ENCODE results near the gene GDI1. TPM values are rescaled to one million over a fixed set of nuclear protein-coding genes. Genes with fewer than 3 reads are reported as not detected.

GDI1 gene
- total and polyA plus RNA-seq, 12 donors = 85.6 to 287 (median 113) TPM

DNA sequence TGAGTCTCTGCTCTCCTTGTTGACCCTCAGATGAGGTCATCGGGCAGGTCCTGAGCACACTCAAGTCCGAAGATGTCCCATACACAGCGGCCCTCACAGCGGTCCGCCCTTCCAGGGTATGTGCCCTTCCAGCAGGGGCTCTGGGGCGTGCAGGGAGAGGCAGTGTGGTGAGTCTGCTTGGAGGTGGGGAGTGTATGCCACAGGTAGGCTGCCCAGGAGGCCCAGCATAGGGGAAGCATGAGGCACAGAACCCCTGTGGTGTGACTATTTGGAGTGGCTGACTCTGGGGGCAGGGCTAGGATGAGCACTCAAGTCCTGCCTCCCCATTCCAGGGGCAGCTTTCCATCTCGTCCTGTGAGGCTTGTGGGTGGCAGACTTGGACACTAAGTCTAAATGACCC, 3.3 kb upstream of the GDI1 start:
- Histone ChIP-seq H3K4me3 (no peak overlapping the region), H3K36me3 (replicated peaks in 1 of 2) (peaks cover 0 to 42% of the 10 kb centered on the region in 2 donors), H3K27ac (no peak overlapping the region), H3K9me3 (replicated peaks in 1 of 3) (no peaks in the 10 kb centered on the region), H3K27me3 (no peaks in the 10 kb centered on the region), H3K4me1 (replicated peaks in 1 of 2) (peaks cover 0 to 21% of the 10 kb centered on the region in 2 donors)
- intact Hi-C loops (cut with DNase I) = no loop called here
- TF ChIP-seq, protein P1, sequence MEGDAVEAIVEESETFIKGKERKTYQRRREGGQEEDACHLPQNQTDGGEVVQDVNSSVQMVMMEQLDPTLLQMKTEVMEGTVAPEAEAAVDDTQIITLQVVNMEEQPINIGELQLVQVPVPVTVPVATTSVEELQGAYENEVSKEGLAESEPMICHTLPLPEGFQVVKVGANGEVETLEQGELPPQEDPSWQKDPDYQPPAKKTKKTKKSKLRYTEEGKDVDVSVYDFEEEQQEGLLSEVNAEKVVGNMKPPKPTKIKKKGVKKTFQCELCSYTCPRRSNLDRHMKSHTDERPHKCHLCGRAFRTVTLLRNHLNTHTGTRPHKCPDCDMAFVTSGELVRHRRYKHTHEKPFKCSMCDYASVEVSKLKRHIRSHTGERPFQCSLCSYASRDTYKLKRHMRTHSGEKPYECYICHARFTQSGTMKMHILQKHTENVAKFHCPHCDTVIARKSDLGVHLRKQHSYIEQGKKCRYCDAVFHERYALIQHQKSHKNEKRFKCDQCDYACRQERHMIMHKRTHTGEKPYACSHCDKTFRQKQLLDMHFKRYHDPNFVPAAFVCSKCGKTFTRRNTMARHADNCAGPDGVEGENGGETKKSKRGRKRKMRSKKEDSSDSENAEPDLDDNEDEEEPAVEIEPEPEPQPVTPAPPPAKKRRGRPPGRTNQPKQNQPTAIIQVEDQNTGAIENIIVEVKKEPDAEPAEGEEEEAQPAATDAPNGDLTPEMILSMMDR (IDR thresholded peaks at IDR 0.05) = no peak
- no peak for TF ChIP-seq POLR2A (IDR thresholded peaks at IDR 0.05)
- DNase-seq = no peak
- 77 to 88% (median 83%) methylated on average over 1 to 7 of the region's 7 CpGs for whole genome bisulfite sequencing, 4 donors

DNA sequence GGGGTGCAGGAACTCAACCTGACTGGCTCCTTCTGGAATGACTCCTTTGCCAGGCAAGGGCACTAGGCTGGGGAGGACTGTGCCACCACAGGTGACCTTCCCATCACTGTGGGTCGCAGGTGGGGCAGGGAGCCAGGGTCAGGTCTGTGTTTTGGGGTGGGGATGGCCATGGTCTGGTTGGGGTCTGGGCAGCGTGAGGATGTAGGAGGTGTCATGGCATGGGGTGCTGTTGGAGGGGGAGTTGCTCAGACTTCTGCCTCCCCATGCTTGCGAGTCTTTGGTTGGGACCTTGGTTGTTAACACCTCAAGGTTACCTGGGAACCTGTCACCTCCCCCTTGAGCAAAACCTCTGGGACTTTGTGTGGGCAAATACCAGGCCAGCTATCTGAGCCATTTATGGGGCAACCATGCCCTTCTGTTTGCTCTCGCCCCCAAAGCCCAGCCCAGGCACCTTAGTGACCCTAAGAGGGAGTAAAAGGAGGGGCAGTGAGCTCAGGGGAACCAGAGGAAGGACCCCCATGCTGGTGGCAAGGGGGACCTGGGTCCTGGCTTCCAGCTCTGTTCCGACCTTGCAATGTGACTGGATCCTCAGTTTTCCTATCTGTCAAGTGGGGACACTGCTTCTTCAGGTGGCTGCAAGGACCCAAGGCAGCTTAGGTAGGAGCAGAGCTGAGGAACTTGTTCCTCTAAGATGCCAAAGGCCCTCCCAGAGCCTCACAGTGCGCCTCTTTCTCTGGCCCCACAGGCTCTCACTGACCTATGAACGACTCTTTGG, 2.4 kb upstream of the GDI1 start:
- 70 to 93% (median 84%) methylated on average over 3 to 7 of the region's 7 CpGs for WGBS, 4 donors
- DNase-seq = no peak
- Histone ChIP-seq H3K4me3 (no peak overlapping the region), H3K27ac (no peak overlapping the region), H3K4me1 (replicated peaks in 1 of 2) (peaks cover 0 to 19% of the 10 kb centered on the region in 2 donors), H3K27me3 (no peaks in the 10 kb centered on the region), H3K9me3 (replicated peaks in 1 of 3) (no peaks in the 10 kb centered on the region), H3K36me3 (replicated peaks in 1 of 2) (peaks cover 0 to 49% of the 10 kb centered on the region in 2 donors)
- intact Hi-C loops (cut with DNase I) = no loop called here
- no peak for TF ChIP-seq POLR2A (IDR thresholded peaks at IDR 0.05)
- TF ChIP-seq, protein P1 (IDR thresholded peaks at IDR 0.05) = no peak

DNA sequence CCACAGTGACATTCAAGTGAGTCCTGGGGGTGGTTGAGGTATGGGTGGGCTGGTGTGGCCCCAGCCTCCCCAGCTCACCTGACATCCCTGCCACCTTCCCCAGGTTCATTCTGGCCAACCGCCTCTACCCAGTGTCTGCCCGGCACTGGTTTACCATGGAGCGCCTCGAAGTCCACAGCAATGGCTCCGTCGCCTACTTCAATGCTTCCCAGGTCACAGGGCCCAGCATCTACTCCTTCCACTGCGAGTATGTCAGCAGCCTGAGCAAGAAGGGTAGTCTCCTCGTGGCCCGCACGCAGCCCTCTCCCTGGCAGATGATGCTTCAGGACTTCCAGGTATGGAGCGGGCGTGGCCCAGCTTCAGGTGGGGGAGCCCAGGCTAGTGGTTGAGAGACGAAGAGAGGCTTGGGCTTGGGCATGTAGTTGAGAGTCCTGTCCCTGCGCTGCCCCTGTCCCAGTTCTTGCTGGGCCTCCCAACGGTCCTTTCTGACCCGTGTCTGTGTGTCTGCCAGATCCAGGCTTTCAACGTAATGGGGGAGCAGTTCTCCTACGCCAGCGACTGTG, 1.7 kb upstream of the GDI1 start:
- intact Hi-C loops (cut with DNase I) = no loop called here
- Histone ChIP-seq H3K9me3 (replicated peaks in 1 of 3) (no peaks in the 10 kb centered on the region), H3K27me3 (no peaks in the 10 kb centered on the region), H3K27ac (no peak overlapping the region), H3K4me3 (no peak overlapping the region), H3K36me3 (replicated peaks in 1 of 2) (peaks cover 0 to 55% of the 10 kb centered on the region in 2 donors), H3K4me1 (replicated peaks in 1 of 2) (peaks cover 0 to 14% of the 10 kb centered on the region in 2 donors)
- TF ChIP-seq, protein P1 (IDR thresholded peaks at IDR 0.05) = no peak
- TF ChIP-seq POLR2A (IDR thresholded peaks at IDR 0.05) = no peak
- no peak for DNase-seq
- WGBS, 4 donors = 91 to 100% (median 94%) methylated on average over 1 to 19 of the region's 19 CpGs

DNA sequence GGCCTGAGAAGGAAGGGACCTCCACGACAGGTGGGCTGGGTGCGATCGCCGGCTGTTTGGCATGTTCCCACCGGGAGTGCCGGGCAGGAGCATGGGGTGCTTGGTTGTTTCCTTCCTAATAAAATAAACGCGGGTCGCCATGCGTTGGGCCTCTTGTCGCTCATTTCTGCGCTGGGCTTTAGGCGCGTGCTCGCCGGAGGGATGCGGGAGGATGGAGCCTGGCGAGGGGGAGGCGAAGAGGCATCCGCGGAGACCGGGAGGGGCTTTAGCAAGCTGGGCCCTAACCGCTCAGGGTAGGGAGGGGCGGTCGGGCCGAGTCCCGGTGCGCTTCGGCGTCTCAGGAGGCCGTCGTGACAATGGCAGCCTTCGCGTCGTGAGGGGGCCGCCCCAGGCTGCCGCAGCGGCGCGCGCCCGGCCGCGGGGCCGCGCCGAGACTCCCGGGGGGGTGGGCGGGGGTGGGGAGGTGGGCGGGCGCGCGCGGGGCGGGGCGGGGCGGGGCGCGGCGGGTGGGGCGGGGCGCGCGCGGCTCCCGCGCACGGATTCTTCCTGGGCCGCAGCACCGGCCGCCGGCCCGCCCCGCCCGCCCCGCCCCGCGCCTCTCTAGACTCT, 476 bp upstream of the GDI1 start:
- H3K27ac ChIP-seq = peak overlapping the region in 3 of 5 donors; percentile 70 to 95 (median 86)
- TF ChIP-seq POLR2A (IDR thresholded peaks at IDR 0.05) = no peak
- TF ChIP-seq, protein P1 (IDR thresholded peaks at IDR 0.05) = no peak
- WGBS, 4 donors = 9 to 48% (median 24%) methylated on average over 8 to 51 of the region's 78 CpGs
- peak in 1 of 7 donors; percentile 40 for DNase-seq
- intact Hi-C loops (cut with DNase I) = no loop called here
- H3K4me1 ChIP-seq (replicated peaks in 1 of 2) = peaks cover 0 to 7% of the 10 kb centered on the region in 2 donors
- H3K27me3 ChIP-seq = no peaks in the 10 kb centered on the region
- H3K36me3 ChIP-seq (replicated peaks in 1 of 2) = peaks cover 0 to 68% of the 10 kb centered on the region in 2 donors
- peak overlapping the region in 2 of 4 donors; percentile 32 to 71 for H3K4me3 ChIP-seq
- H3K9me3 ChIP-seq (replicated peaks in 1 of 3) = no peaks in the 10 kb centered on the region

Measured in adrenal gland (tissue), 12 donors.